Bronchus fibroblast of lung (primary cell): ENCODE data around the gene DNALI1. TPM values are rescaled to one million over a fixed set of nuclear protein-coding genes. Genes with fewer than 3 reads are reported as not detected.

Source experiments
- total RNA-seq: library from RNA; depleted of rRNA; stranded (reverse); fragments of >200 nt; gene quantifications from 2 replicates; pipeline ENCODE4 v1.2.3, GENCODE V29; 2015

The DNALI1 gene
- total RNA-seq, result 7.9 and 8.2 TPM in 2 replicates

DNA sequence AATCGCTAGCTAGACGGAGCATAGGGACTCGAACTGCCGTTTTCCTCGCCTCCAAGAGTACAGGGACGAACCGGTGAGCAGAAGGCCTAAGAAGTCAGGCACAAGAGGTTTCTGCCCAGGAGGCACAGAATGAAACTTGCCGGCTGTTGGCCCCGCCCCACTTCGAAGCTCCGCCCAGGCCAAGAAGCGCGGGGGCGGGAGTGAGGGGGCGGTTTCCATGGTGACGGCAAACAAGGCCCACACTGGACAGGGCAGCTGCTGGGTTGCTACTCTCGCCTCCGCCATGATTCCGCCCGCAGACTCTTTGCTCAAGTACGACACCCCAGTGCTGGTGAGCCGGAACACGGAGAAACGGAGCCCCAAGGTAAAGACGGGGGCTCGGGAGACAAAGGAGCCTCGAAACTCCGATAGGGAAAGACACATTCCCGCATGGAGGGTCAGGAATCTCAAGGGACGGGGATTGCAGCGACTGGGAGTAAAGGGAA lies at the start of gene DNALI1:
TSS of gene DNALI1 (plus strand) at position 229 of the 485 bp plus-strand sequence. CDS start at position 284, 55 bp downstream.

DNA sequence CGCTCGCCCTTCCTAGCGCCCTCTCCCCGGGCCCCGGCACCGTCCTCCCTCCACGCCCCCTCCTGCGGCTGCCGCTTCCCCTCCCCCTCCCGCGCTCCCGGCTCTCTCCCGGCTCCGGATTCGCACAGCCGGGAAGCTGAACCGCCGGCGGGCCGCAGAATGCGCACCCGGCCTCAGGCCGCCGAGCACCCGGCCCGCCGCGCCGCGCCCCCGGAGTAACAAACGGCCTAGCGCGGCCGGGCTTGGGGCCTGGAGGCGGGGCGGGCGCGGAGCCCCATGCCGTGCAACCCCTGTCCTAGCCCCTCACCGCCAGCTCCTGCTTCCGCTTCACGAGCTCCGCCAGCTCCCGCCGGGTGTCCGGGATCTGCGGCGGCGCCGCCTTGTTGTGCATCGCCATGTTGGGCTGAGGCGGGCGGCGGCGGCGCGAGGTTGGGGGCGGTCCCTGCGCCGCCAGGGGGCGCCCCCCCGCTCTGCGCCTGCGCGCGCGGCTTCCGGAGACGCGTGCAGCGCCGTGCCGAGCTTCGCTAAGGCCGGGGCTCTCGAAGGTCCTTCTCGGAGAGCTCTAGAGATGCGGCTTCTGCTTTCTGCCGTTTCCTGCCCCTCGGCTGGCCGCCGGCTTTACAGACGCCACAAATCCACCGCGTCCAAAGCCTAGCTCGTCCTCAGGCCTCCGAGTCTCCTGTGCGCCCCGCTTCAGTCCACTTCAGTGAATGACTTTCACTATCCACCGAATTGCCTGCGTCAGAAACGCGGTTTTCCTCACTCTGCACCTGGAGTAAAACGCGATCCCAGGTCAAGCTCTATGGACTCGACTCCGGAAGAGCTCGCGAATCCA lies 42.2 kb upstream of the DNALI1 start, which contains the start of gene MEAF6:
TSS of gene MEAF6 (minus strand) at position 417 of the 835 bp plus-strand sequence. CDS start at position 397, 20 bp downstream.

GRCh38 chr1:37553927-37554808 lies 2.6 kb upstream of the DNALI1 start, which contains the start of gene SNIP1:
Gene SNIP1 (minus strand): TSS chr1:37554293. CDS start chr1:37554229, 64 bp downstream.

DNA sequence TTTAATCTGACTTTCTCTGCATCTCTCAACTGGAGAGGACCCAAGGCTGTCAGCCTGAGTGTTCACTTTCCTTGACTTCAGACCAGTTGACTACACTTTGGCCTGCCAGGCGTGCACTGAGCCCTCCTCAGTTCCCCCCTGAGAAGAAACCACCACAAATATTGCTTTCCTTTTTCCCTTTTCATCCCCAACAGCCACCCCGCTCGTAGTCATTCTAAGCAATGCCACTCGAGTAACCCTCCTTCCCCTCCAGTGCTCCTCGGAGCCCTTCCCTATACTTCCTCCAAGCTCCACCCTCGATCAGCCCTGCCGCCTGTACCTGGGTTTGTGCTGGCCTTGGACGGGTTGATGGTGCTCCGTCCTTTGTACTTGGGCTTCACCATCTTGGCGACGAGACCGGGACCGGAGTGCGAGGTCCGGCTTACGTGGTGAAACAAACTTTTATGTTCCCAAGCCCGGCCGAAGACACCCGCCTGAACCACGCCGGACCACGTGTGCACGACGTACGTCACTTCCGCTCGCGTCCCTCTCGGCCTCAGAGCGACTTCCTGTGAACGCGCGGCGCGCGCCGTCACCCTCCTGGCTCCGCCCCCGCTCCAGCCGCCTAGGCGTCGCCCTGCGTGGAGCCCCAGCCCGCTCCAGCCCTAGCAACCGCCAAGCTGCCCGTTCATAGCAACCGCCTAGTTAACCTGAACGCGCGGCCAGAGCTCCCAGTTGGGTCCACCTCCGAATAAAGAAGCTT lies 38.9 kb downstream of the DNALI1 start, which contains the start of gene GNL2:
TSS of gene GNL2 (minus strand) at position 498 of the 742 bp plus-strand sequence. CDS start at position 383, 115 bp downstream.

Other genes starting within 250 kb of the DNALI1 start
- 6.1 and 6.4 TPM in 2 replicates for gene ZC3H12A, start 82.4 kb upstream of the DNALI1 start, total RNA-seq
- 60.2 and 63.5 TPM in 2 replicates for gene MEAF6, start 42.2 kb upstream of the DNALI1 start, total RNA-seq
- gene SNIP1, start 2.6 kb upstream of the DNALI1 start, total RNA-seq, result 8.6 and 10.1 TPM in 2 replicates
- gene GNL2, start 39.0 kb downstream of the DNALI1 start, total RNA-seq, result 37.0 and 40.3 TPM in 2 replicates
- gene RSPO1, start 78.0 kb downstream of the DNALI1 start, total RNA-seq, result under 0.01 and 0.17 TPM in 2 replicates
- 45.2 and 47.4 TPM in 2 replicates for gene CDCA8, start 135.6 kb downstream of the DNALI1 start, total RNA-seq
- gene EPHA10, start 208.2 kb downstream of the DNALI1 start, total RNA-seq, result not detected in 2 replicates
- gene MANEAL, start 236.9 kb downstream of the DNALI1 start, total RNA-seq, result 0.17 and 0.30 TPM in 2 replicates